Lower leg skin (tissue), 3 donors: ENCODE results near the gene KLK6.

ENCODE experiments used
- CTCF ChIP-seq, 3 donors: fragments of 450-650 bp; IDR thresholded peaks; one replicate each; pipeline ENCODE4 v1.5.1; 2016; ENCODE audit warnings: antibody characterized with exemption in 3 of 3, mild to moderate bottlenecking in 3 of 3, moderate library complexity in 2 of 3
- POLR2A ChIP-seq, 2 donors: fragments of 450-650 bp; IDR thresholded peaks; one replicate each; pipeline ENCODE4 v1.6.1; 2016 to 2017; ENCODE audit warnings: antibody characterized with exemption in 2 of 2, mild to moderate bottlenecking in 1 of 2, moderate library complexity in 1 of 2

- TF ChIP-seq CTCF (IDR thresholded peaks at IDR 0.05) (no peak), POLR2A (IDR thresholded peaks at IDR 0.05) (no peak)
These were observed 46.4 kb upstream of the KLK6 start for GRCh38 chr19:51015691-51016267.
